Measurements from ENCODE around the gene HHAT.

HHAT gene

DNA sequence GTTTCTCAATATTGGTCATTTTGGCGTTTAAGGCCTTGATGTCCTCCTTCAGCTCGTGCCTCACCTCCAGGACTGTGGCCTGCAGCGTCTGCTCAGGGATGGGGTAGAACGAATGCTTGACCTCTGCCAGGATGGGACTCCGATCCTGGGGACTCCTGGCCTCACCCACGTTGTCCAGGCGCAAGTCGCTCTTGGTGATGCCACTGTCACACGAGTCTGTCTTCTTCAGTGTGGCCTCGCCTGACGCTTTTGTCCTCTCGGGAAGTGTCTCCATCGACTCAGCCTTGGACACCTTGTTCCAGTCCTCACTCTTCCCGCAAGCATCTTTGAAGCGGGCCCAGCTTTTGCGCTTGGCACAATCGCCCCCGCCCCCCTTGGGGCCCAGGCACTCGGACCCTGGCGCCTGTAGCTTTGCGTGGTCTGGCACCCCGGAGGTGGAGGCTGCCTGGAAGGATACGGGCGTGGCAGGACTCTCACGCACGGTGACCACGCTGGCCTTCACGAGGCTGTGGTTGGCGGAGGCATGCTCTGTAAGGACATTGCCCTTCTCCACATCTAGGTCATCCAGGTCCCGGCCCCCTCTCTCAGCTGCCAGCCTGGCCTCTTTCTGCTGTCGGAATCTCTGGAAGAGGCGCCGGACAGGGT, 354.8 kb downstream of the HHAT start:
- DNase-seq (ENCODE audit: low read depth in 2 of 2): no peak

GRCh38 chr1:210684466-210685294, 356.0 kb downstream of the HHAT start:
- DNase-seq (ENCODE audit: low read depth in 2 of 2): no peak

- DNase-seq (ENCODE audit: low read depth in 2 of 2): no peak
These were observed 356.6 kb downstream of the HHAT start for GRCh38 chr1:210685295-210685650.

GRCh38 chr1:210686841-210687240, 358.1 kb downstream of the HHAT start:
- no peak for DNase-seq (ENCODE audit: low read depth in 2 of 2)

- no peak for DNase-seq (ENCODE audit: low read depth in 2 of 2)
These were observed 359.0 kb downstream of the HHAT start for GRCh38 chr1:210687582-210688279.

DNA sequence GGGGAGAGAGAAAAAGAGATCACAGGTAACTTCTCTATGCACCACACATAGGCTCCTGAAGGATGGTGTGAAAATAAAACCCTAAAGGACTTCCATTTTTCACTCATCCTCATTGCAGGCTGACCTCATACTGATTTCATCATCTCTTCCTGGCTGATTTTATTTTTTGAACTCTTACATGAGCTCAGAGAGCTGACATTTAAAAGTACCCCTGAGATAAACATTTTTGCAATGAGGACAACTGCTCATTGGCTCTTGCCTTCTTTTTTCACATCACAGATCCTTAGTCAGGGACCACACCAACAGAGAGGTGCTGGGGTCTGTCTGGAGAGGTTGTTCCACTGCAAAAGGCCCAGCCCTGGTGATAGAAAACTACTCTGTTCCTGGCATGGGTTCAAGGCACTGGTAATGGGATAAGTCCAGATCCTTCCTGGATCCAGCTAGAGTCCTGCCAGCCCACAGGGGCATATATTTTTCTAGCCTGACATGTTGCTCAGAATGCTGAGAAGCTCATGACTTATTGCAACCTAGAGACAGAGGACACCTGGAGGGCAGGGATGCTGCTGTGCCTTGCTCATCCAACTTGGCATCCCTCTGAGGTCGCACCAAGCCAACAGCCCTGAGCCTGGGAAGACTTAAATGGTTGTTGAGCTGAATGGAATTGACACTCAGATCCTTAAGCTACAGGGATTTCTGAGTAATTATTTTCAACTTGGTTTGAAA, 360.0 kb downstream of the HHAT start:
- DNase-seq (ENCODE audit: low read depth in 2 of 2): no peak

GRCh38 chr1:210689826-210690225, 361.1 kb downstream of the HHAT start:
- DNase-seq (ENCODE audit: low read depth in 2 of 2): no peak

DNA sequence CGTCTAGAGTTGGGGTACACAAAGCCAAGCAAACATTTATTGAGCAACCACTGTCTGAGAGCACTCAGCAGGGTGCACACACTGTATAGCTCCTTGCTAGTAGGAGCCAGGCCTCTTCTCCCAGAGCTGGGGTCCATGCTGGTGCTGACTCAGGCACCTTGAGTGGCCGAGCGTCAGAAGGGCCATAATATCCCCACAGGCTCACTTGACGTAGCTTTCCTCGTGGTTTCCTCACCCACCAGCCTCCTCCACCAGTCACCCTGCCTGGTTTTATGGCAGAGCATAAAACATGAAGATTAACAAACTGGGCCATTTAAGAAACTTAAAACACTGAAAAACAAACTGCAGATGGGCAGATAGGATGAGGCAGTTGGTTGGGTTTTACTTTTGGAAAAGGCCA, 361.5 kb downstream of the HHAT start:
- no peak for DNase-seq (ENCODE audit: low read depth in 2 of 2)

DNA sequence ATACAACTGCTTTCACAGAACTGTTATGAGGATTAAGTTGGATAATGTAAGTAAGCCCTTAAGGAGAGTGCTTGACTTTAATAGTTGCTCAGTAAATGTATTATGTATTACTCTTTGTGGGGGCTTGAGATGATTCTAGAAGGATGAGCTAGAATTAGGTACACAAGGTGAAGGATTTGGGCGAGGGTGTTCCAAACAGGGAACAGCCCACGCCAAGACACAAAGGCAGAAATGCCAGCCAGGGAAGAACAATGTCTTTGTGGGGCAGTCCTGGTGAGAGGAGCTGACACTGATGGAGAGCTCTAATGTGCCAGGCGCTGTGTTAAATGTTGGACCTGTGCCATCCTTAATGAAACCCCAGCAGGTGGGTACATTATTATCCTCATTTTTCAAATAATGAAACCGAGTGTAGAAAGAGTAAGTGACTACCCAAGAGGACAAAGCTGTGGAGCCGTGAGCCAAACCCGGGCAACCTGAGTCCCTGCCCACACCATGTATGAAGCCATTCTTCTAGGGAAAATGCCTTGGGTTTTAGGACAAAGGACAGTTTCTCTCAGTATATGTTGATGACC, 362.4 kb downstream of the HHAT start:
- no peak for DNase-seq (ENCODE audit: low read depth in 2 of 2)

GRCh38 chr1:210692796-210693195, 364.1 kb downstream of the HHAT start:
- DNase-seq (ENCODE audit: low read depth in 2 of 2): no peak

- no peak for DNase-seq (ENCODE audit: low read depth in 2 of 2)
These were observed 366.3 kb downstream of the HHAT start for GRCh38 chr1:210695026-210695425.

DNA sequence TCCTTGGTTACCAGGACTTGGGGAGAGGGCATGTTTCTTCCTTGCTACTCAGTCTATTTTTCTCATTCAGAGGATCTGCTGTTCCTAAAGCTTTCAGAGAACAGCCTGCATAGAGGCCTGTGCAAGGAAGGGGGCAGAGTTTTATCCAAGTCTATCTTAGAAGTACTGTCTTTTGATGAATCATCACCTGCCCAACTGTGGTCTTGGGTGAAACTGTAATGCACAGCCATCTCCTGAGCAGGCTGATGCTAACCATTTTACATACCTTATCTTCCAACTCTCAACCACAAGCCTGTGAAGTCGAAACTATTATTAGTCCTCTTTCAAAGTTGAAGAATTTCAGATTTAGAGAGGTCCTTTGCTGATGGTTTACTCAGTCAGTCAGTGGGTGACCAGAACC, 368.0 kb downstream of the HHAT start:
- DNase-seq (ENCODE audit: low read depth in 2 of 2): no peak

DNA sequence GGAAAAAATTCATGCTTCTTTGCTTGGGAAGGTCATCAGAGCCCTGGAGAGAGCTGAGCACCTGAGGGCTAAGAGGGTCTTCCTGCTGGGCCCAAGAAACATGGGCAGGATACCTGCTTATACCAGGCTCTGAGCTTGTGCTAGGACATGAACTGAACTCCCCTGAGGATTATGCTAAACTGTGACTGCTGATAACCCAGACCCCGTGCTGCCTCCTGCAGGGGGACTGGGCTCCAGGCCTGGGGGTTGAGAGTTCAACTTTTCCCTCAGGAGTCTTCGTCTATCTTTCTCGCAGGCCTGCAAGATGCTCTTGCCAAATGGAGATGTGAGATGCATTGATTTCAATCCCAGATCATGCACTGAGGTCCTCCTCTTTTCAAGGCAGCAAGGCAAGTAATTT, 368.5 kb downstream of the HHAT start:
- no peak for DNase-seq (ENCODE audit: low read depth in 2 of 2)

DNA sequence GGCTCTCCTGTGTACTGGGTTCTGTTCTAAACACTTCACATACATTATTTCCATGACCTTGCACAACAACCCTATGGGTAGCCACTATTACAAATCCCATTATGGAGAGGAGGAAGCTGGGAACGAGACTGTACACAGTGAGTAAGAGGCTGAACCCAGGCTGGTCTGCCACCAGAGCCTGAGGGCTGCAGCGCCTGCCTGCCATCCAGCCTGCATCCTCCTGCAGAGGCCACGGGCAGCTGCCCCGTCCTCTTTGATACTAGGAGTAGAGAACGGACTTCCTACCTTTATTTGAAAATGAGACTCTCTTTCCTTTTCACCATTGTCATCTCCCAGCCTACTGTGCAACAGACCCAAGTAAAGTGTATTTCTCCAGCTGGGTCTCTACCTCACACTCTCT, 370.0 kb downstream of the HHAT start:
- no peak for DNase-seq (ENCODE audit: low read depth in 2 of 2)

DNA sequence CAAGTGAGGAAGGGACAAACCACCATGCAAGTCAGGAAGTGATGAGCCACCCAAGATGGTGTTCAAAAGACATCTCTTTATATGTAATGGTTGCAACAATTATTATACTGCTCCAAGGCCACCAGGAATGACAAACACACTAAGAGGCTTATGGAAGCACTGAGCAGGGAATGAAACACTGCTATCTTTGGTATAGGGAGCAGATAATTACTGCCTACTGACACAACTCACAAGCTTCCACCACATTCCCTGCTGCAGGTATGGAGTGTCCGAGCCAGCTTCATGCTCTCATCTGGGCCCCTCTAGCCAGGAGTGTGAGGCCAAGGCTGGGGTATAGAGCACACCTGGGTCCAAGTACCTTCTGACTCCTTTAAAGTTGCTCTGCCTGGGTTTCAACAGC, 371.4 kb downstream of the HHAT start:
- DNase-seq (ENCODE audit: low read depth in 2 of 2): no peak

GRCh38 chr1:210700511-210700910, 371.8 kb downstream of the HHAT start:
- DNase-seq (ENCODE audit: low read depth in 2 of 2): no peak

DNA sequence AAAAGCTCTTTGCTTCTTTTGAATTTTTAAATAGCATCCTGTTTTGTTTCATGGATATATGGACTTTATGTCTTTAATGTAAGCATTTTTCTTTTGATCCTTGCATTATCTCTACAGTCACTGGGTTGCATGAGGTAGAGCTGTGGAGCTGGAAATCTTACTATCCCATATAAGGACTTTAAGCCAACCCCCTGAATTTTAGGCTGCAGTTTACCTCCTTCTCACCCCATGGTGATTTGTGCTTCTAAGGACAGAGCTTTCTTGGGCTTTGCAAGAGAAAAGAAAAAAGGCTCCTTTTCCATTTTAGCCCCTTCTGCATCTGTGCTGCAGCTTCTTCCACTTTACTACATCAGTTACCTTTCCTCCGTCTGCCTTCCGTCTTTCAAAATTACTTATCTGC, 373.8 kb downstream of the HHAT start:
- DNase-seq (ENCODE audit: low read depth in 2 of 2): no peak

- no peak for DNase-seq (ENCODE audit: low read depth in 2 of 2)
These were observed 374.9 kb downstream of the HHAT start for GRCh38 chr1:210703593-210703992.

DNA sequence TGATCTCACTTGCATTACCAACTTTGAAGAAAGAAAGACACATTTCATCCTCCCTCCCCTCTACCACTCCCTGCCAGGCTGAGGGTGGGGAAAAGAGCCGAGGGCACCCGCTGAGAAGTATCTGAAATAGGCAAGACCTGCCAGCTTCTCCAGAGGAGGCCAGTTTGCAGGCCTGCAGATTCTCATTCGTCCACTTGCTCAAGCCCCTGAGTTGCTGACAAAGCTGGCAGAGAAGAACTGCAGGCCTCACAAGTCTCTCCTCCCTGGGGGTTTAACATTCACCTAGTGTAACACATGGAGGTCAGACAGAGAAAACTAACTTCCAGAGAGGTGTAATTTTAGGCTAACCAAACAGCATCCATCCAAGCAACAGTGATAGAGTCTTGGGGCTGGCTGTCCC, 376.4 kb downstream of the HHAT start:
- no peak for DNase-seq (ENCODE audit: low read depth in 2 of 2)

DNA sequence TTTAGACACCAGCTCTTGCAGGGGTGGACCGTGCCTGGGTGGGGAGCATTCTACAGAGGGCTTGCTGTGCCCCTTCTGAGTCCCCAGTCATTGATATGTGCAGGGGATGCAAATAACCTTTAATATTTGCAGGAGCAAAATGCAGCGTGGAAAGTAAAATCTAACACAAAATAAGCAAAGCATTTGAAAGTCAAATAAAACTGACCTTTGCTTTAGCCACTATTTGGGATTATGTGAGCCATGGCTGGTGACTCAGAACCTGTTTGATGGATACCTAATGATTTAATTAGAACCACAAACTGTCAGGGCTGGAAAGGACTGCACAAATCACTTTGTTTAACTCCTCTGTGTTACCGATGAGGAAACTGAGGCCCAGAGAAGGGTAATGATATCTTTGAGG, 377.5 kb downstream of the HHAT start:
- DNase-seq (ENCODE audit: low read depth in 2 of 2): no peak

DNA sequence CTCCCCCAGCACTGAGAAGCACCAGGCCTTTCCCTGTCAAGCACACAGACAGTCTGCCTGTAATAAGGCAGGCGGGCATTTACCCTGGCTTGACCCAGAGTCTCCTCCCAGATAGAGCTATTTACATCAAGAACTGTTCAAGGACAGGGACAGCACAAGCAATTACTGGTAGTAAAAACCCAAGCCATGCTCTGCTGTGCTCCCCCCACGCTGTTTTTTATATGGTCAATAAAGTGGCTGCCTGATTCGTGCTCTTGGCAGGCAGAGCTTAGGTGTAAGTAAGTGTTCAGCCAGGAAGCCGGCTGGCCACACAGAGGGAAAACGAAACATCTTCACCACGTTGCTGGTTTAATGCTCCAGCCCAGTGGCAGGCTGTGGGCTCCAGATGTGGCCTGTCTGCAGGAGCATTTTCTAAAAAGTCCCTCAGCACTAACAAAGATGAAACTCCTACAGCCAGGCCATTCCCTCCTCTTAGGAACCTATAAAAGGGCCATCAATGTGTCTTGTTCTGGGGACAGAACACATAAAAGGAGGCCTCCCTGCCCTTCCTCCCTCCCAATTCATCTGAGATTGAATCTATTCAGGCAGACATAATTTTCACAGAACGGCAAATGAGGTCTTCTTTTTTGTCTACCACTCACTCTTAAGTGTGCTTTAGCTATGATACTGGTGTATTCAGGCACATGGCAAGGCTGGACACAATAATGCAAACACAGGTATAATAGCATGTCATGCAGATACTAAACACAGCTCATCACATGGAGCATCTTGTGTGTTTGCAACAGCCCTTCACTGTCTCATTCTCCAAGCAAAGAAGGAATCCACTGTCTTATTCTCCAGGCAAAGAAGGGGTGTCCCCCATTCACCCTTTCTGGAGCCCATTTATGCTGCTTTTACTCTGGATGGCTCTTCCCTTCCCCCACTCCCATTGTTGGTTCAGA, 378.9 kb downstream of the HHAT start:
- no peak for DNase-seq (ENCODE audit: low read depth in 2 of 2)
